Measurements from ENCODE around the gene PRKN.

DNA sequence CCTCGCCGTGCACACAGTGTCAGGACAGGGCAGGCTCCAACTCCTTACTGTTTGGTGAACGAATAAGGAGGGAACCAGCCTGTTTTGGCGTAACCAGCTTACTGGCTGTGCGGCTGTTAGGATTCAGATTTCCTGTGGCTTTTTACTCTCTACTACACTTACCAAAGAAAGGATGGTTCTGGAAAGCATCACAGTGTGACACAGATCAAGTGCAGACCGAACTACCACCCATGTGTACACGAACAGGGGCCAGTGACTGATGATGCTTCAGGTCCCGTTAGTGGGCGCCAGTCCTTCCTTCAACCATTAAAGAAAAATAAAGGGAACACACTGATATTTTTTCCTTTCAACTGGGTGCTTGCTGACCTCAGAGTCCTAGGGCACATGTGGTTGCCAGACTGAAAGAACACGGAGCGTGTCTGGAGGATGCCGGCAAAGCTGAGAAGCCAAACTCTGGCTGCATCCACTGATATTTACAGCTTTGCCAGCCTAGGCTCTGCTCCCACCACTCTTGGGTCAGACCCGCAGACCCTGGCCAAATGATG is 1101.4 kb downstream of the PRKN start:
- TF ChIP-seq, protein P1, sequence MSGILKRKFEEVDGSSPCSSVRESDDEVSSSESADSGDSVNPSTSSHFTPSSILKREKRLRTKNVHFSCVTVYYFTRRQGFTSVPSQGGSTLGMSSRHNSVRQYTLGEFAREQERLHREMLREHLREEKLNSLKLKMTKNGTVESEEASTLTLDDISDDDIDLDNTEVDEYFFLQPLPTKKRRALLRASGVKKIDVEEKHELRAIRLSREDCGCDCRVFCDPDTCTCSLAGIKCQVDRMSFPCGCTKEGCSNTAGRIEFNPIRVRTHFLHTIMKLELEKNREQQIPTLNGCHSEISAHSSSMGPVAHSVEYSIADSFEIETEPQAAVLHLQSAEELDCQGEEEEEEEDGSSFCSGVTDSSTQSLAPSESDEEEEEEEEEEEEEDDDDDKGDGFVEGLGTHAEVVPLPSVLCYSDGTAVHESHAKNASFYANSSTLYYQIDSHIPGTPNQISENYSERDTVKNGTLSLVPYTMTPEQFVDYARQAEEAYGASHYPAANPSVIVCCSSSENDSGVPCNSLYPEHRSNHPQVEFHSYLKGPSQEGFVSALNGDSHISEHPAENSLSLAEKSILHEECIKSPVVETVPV (CRISPR knock-in tag; IDR thresholded peaks at IDR 0.05), result no peak
- TF ChIP-seq ZFP30 (CRISPR knock-in tag; IDR thresholded peaks at IDR 0.05) (no peak), ARNTL (CRISPR knock-in tag; IDR thresholded peaks at IDR 0.05; ENCODE audit: borderline replicate concordance, low read depth) (no peak), ZC3H10 (CRISPR knock-in tag; IDR thresholded peaks at IDR 0.05) (no peak), RARB (CRISPR knock-in tag; IDR thresholded peaks at IDR 0.05) (no peak)
- TF ChIP-seq, protein P2, sequence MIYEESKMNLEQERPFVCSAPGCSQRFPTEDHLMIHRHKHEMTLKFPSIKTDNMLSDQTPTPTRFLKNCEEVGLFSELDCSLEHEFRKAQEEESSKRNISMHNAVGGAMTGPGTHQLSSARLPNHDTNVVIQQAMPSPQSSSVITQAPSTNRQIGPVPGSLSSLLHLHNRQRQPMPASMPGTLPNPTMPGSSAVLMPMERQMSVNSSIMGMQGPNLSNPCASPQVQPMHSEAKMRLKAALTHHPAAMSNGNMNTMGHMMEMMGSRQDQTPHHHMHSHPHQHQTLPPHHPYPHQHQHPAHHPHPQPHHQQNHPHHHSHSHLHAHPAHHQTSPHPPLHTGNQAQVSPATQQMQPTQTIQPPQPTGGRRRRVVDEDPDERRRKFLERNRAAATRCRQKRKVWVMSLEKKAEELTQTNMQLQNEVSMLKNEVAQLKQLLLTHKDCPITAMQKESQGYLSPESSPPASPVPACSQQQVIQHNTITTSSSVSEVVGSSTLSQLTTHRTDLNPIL (CRISPR knock-in tag; IDR thresholded peaks at IDR 0.05; ENCODE audit: low read depth), result no peak

Measured in SK-N-SH treated with all-trans-retinoic acid at 6 μM for 48 hours (cell line).